ENCODE results near the gene SCUBE1.

SCUBE1 gene

GRCh38 chr22:43255299-43255698, 87.9 kb downstream of the SCUBE1 start:
- no peak for DNase-seq

GRCh38 chr22:43253839-43254238, 89.3 kb downstream of the SCUBE1 start:
- DNase-seq: no peak

GRCh38 chr22:43252319-43252718, 90.9 kb downstream of the SCUBE1 start:
- DNase-seq: no peak

- DNase-seq: no peak
These were observed 93.2 kb downstream of the SCUBE1 start for GRCh38 chr22:43249789-43250471.

GRCh38 chr22:43247546-43248260, 95.5 kb downstream of the SCUBE1 start:
- no peak for DNase-seq

- DNase-seq: no peak
These were observed 97.0 kb downstream of the SCUBE1 start for GRCh38 chr22:43246188-43246587.

GRCh38 chr22:43245717-43246116, 97.5 kb downstream of the SCUBE1 start:
- no peak for DNase-seq

GRCh38 chr22:43244803-43245527, 98.2 kb downstream of the SCUBE1 start:
- no peak for DNase-seq

GRCh38 chr22:43244402-43244801, 98.8 kb downstream of the SCUBE1 start:
- DNase-seq: no peak

- DNase-seq: no peak
These were observed 99.8 kb downstream of the SCUBE1 start for GRCh38 chr22:43243324-43243723.

GRCh38 chr22:43242627-43243026, 100.5 kb downstream of the SCUBE1 start:
- no peak for DNase-seq

GRCh38 chr22:43241699-43242386, 101.3 kb downstream of the SCUBE1 start:
- DNase-seq: no peak

GRCh38 chr22:43241138-43241597, 102.0 kb downstream of the SCUBE1 start:
- no peak for DNase-seq

GRCh38 chr22:43240614-43241013, 102.6 kb downstream of the SCUBE1 start:
- DNase-seq: no peak

GRCh38 chr22:43239956-43240355, 103.2 kb downstream of the SCUBE1 start:
- DNase-seq: no peak

- no peak for DNase-seq
These were observed 103.9 kb downstream of the SCUBE1 start for GRCh38 chr22:43239193-43239780.

- DNase-seq: no peak
These were observed 104.6 kb downstream of the SCUBE1 start for GRCh38 chr22:43238526-43239006.

- DNase-seq: no peak
These were observed 105.9 kb downstream of the SCUBE1 start for GRCh38 chr22:43237280-43237679.

GRCh38 chr22:43236411-43237166, 106.6 kb downstream of the SCUBE1 start:
- no peak for DNase-seq

GRCh38 chr22:43235445-43236409, 107.4 kb downstream of the SCUBE1 start:
- no peak for DNase-seq

Measured in CD4-positive, alpha-beta T cell treated with Interleukin-17A for 1 hour (primary cell).